Neural crest cell (in vitro differentiated cells): Measurements from ENCODE around the gene ADCY6. TPM values are rescaled to one million over a fixed set of nuclear protein-coding genes. Genes with fewer than 3 reads are reported as not detected.

ENCODE experiments used
- DNase-seq: peaks from one replicate; pipeline ENCODE4 v3.0.0; 2021; ENCODE audit warnings: low read depth, mixed read lengths, low spot score
- H3K27ac Mint-ChIP-seq: one replicate; pipeline ENCODE4 v1.8.0; 2021; ENCODE audit warnings: mild to moderate bottlenecking, mixed read lengths; ENCODE audit not compliant: unreplicated experiment
- H3K27me3 Mint-ChIP-seq: 2 replicates; pipeline ENCODE4 v1.8.0; 2021; ENCODE audit warnings: low read depth, mild to moderate bottlenecking, mixed read lengths
- H3K36me3 Mint-ChIP-seq: 2 replicates; pipeline ENCODE4 v1.8.0; 2021; ENCODE audit warnings: low read depth, mild to moderate bottlenecking, mixed read lengths
- H3K4me1 Mint-ChIP-seq: 2 replicates; pipeline ENCODE4 v1.8.0; 2021; ENCODE audit warnings: mixed read lengths
- H3K4me3 Mint-ChIP-seq: one replicate; pipeline ENCODE4 v1.8.0; 2021; ENCODE audit warnings: mild to moderate bottlenecking, mixed read lengths
- H3K9me3 Mint-ChIP-seq: 2 replicates; pipeline ENCODE4 v1.8.0; 2021; ENCODE audit warnings: mixed read lengths
- CTCF ChIP-seq: fragments of 200-600 bp; sonication (generic); conservative IDR thresholded peaks from 2 replicates; pipeline ENCODE4 v1.5.0; 2021; ENCODE audit warnings: antibody characterized with exemption, mild to moderate bottlenecking
- total RNA-seq: library from RNA; stranded (reverse); gene quantifications from 2 replicates; pipeline ENCODE4 v1.2.1, GENCODE V29; 2021

Gene ADCY6
- total RNA-seq, 1 donor from 2014 or later = 79.5 TPM

DNA sequence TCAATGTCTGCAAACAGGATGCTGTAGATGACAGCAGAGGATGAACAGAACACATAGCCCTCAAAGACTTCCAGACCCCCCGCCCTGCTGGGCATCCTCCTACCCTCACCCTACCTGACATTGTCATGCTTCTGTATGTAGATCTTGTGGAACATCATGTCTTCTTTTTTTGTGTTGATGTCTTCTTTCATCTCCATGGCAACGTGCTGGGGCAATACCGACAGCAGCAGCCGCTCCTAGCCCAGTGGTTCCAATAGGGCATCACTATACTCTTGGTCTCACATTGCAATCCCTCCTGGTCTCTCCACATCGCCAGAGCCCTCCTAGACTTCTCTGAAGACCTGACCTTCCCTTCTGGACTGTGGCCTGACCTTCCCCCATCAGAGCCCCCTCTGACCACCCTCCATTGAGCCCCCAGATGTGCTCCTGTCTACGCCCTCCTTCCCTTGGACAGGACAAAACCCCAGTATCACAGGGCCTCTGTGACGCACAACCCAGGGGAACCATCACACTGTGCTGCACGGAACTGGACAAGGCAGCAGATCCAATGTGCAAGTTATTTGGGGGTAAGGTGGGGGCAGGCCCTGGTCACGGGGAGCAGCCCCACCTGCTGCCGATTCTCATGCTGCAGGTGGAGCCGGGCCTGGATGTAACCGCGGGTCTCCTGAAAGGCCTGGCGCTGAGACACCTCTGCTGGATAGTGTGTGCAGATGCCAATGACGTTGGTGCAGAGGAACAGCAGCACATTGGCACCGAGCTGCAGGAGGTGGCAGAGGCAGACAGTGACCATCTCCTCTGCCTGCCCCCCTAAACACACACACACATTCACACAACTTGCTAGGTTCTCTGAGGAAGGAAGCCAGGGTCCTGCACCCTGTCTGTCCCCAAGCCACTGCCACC lies 11.1 kb downstream of the ADCY6 start:
- DNase-seq = no peak
- no peak overlapping the region for H3K4me3 Mint-ChIP-seq
- no peak for TF ChIP-seq CTCF
- no peak overlapping the region for H3K27ac Mint-ChIP-seq
- no peaks in the 10 kb centered on the region for H3K27me3 Mint-ChIP-seq
- peaks cover 10% of the 10 kb centered on the region for H3K36me3 Mint-ChIP-seq
- peaks cover 5% of the 10 kb centered on the region for H3K4me1 Mint-ChIP-seq
- H3K9me3 Mint-ChIP-seq = no peaks in the 10 kb centered on the region

DNA sequence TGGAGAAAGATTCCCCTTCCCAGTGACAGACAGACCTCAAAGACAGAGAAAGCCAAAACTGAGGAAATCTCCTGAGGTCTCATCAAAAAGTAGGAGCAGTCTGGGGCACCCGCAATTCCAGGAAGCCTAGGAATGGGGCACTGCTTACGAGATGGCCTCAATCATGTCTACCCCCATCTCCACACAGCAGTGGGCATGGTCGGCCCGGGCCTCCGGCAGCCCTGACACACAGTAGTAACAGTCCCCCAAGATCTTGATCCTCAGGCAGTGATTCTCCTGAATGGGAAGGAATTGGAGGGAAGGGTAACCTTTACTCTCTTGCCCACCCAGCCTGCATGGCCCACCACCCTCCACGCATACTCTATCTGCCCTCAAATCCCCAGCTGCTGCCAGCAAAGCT lies 11.9 kb downstream of the ADCY6 start:
- no peaks in the 10 kb centered on the region for H3K9me3 Mint-ChIP-seq
- H3K27ac Mint-ChIP-seq = no peak overlapping the region
- H3K4me3 Mint-ChIP-seq = no peak overlapping the region
- peaks cover 5% of the 10 kb centered on the region for H3K4me1 Mint-ChIP-seq
- TF ChIP-seq CTCF = no peak
- no peak for DNase-seq
- peaks cover 10% of the 10 kb centered on the region for H3K36me3 Mint-ChIP-seq
- no peaks in the 10 kb centered on the region for H3K27me3 Mint-ChIP-seq

DNA sequence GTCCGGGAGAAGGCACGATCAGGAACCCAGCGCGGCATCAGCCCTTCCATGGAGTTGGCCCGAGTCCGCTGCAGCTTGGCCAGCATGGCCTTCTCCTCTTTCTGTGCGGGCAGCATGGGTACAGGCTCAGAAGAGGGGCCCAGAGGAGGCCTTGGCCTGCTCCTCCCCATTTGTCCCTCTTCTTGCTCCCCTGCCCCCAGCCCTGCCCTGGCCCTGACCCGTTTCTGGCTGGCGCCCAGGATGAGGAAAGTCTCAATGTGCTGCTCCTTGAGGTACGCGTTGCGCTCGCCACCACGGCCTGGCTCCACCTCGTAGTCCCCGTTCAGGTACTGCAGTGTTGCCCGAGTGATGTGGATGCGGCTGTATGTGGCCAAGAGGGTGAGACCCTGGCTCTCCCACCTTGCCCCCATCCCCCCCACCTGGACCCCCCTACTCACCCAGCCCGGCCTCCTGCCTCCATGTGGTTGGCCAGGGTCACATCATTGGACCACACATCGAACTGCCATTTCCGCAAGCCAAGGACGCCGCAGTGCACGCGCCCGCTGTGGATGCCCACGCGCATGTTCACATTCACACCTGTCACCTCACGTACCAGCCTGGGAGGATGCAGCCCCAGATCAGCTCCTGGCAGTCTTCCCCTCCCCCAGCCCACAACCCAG lies 12.8 kb downstream of the ADCY6 start:
- no peak overlapping the region for H3K4me3 Mint-ChIP-seq
- peaks cover 5% of the 10 kb centered on the region for H3K4me1 Mint-ChIP-seq
- no peak overlapping the region for H3K27ac Mint-ChIP-seq
- DNase-seq = no peak
- H3K36me3 Mint-ChIP-seq = peaks cover 18% of the 10 kb centered on the region
- TF ChIP-seq CTCF = no peak
- H3K27me3 Mint-ChIP-seq = no peaks in the 10 kb centered on the region
- no peaks in the 10 kb centered on the region for H3K9me3 Mint-ChIP-seq

DNA sequence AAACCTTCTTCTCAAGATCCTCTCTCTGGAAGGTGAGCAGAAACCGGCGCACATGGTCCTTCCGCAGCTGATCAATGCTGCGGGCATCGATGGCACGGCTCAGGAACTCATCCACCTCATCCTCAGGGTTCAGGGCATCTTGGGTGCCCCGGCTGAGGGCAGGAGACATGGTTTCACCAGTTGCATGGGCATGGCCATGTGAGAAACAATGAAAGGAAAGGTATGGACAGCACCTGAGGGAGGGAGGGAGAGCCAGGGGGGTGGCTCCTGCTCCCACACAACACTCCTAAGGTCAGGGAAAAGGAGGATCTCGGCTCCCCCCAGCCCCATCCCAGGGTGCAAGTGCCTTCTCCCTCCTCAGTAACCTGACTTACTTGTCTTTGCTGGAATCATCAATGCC lies 13.6 kb downstream of the ADCY6 start:
- DNase-seq = no peak
- Mint-ChIP-seq H3K4me3 (no peak overlapping the region), H3K36me3 (peaks cover 22% of the 10 kb centered on the region), H3K27me3 (no peaks in the 10 kb centered on the region), H3K9me3 (no peaks in the 10 kb centered on the region), H3K4me1 (peaks cover 5% of the 10 kb centered on the region), H3K27ac (no peak overlapping the region)
- TF ChIP-seq CTCF = no peak

DNA sequence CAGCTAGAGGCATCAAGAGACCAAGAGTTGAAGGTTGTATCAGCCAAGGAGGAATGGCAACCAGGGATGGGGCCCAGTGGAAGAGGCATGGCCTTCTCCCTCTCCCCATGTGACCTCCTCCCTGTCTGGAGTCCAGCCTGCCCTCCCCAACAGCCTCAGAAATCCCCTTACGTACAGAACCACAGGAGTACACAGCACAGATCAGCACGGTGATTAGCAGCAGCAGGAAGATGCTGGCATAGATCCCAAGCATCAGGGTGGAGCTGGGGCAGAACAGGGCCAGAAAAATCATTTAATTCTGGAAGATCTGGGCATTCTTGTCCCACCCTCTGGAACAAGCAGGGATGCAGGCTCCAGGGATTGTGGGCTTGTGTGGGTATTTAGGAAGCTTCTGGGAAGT lies 14.4 kb downstream of the ADCY6 start:
- no peak overlapping the region for H3K4me3 Mint-ChIP-seq
- H3K9me3 Mint-ChIP-seq = no peaks in the 10 kb centered on the region
- H3K4me1 Mint-ChIP-seq = no peaks in the 10 kb centered on the region
- H3K27ac Mint-ChIP-seq = peak overlapping the region; percentile 14
- H3K27me3 Mint-ChIP-seq = no peaks in the 10 kb centered on the region
- DNase-seq = no peak
- TF ChIP-seq CTCF = no peak
- peaks cover 25% of the 10 kb centered on the region for H3K36me3 Mint-ChIP-seq
